Lung (tissue), 12 donors: ENCODE results near the gene GTF2F2. TPM values are rescaled to one million over a fixed set of nuclear protein-coding genes. Genes with fewer than 3 reads are reported as not detected.

Source experiments
- ATAC-seq: fragments of 200-7000 bp; cut with Tn5 transposase; one replicate; pipeline ENCODE4 v1.9.1; 2020; ENCODE audit warnings: moderate number of reproducible peaks; ENCODE audit not compliant: insufficient read depth, low FRiP score
- DNase-seq, 3 donors: peaks; one replicate each; pipeline ENCODE4 v3.0.0-alpha.2; 2013 to 2017
- H3K27ac ChIP-seq, 2 donors: one replicate each; pipeline ENCODE4 v1.5.1; 2013; ENCODE audit warnings: mild to moderate bottlenecking in 2 of 2, moderate library complexity in 2 of 2, control low read depth in 1 of 2, inconsistent platforms in 1 of 2, low read depth in 1 of 2, low read length in 1 of 2
- H3K27me3 ChIP-seq, 3 donors: one replicate each; pipeline ENCODE4 v1.5.1; 2013; ENCODE audit warnings: low read length in 2 of 3; ENCODE audit not compliant: control insufficient read depth in 3 of 3, insufficient read depth in 3 of 3
- H3K36me3 ChIP-seq, 4 donors: one replicate each; pipeline ENCODE4 v1.5.1; 2013; ENCODE audit warnings: low read length in 4 of 4, mild to moderate bottlenecking in 1 of 4, moderate library complexity in 1 of 4; ENCODE audit not compliant: control insufficient read depth in 4 of 4, insufficient read depth in 4 of 4
- H3K4me1 ChIP-seq, 5 donors: one replicate each; pipeline ENCODE4 v1.5.1; 2013; ENCODE audit warnings: low read length in 5 of 5, mild to moderate bottlenecking in 2 of 5, moderate library complexity in 1 of 5; ENCODE audit not compliant: control insufficient read depth in 5 of 5, insufficient read depth in 5 of 5
- H3K4me3 ChIP-seq: one replicate; pipeline ENCODE4 v1.5.1; 2013; ENCODE audit warnings: mild to moderate bottlenecking, control low read depth, moderate library complexity
- H3K9ac ChIP-seq, 2 donors: one replicate each; pipeline ENCODE4 v1.5.1; 2013; ENCODE audit warnings: low read length in 2 of 2, control low read depth in 1 of 2; ENCODE audit not compliant: insufficient read depth in 1 of 2
- H3K9me3 ChIP-seq, 4 donors: one replicate each; pipeline ENCODE4 v1.5.1; 2013; ENCODE audit warnings: low read length in 3 of 4, mild to moderate bottlenecking in 1 of 4, moderate library complexity in 1 of 4; ENCODE audit not compliant: control insufficient read depth in 4 of 4, insufficient read depth in 3 of 4
- WGBS, 2 donors: extraction: QIAGEN DNeasy Blood & Tissue Kit; methylation state at CpG; one replicate each; pipeline ENCODE4 v1.1.7; 2013; 5-methylcytosine and 5-hydroxymethylcytosine counted together
- polyA plus RNA-seq, 2 donors: library from polyadenylated mRNA; stranded (reverse); fragments of 200-250 nt; gene quantifications; one replicate each; pipeline ENCODE4 v1.2.1, GENCODE V29; 2013
- total RNA-seq, 2 donors: library from RNA; depleted of rRNA in 1 of 2; stranded (reverse); fragments of >200 nt in 1 of 2; gene quantifications; one replicate each; pipeline ENCODE4 v1.2.1, GENCODE V29; 2014 to 2021
- TF ChIP-seq, protein P1 (sequence below): IDR thresholded peaks from 2 replicates; pipeline ENCODE4 v1.5.1; 2012; ENCODE audit warnings: mild to moderate bottlenecking; ENCODE audit errors: control extremely low read depth, extremely low read depth
- donor health status: control.
- donor health status: control.
- donor health status: Bipolar disorder and iron deficiency.
- donor health status: healthy.
- donor health status: DM: yes; HTN: yes; CAD: no.

GTF2F2 gene
- total and polyA plus RNA-seq, 4 donors: 13.7 to 21.3 (median 14.3) TPM

DNA sequence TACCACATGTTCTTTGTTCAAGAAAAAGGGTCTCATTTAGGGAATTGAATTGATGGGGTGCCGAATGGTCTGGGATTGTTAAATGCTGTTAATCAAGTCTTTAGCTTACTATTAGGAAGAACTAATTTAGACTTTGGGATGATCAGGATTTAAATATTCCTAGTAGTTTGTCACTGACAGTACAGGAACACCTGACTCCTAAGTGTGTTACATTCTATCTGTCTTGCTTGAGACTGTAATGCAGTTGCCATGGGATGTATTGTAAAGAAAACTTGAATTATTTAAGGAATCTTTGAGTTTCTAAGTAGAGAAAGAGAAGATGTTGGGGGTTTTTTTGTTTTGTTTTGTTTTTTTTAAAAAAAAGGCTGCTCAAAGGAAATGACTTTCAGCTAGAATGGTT lies 98.4 kb downstream of the GTF2F2 start:
- Histone ChIP-seq H3K4me1 (no peaks in the 10 kb centered on the region), H3K27ac (no peak overlapping the region), H3K4me3 (no peak overlapping the region), H3K9me3 (no peaks in the 10 kb centered on the region), H3K27me3 (no peaks in the 10 kb centered on the region), H3K9ac (no peak overlapping the region), H3K36me3 (peaks cover 0 to 4% (median 0%) of the 10 kb centered on the region in 4 donors)
- DNase-seq: no peak
- no peak for ATAC-seq
- TF ChIP-seq, protein P1, sequence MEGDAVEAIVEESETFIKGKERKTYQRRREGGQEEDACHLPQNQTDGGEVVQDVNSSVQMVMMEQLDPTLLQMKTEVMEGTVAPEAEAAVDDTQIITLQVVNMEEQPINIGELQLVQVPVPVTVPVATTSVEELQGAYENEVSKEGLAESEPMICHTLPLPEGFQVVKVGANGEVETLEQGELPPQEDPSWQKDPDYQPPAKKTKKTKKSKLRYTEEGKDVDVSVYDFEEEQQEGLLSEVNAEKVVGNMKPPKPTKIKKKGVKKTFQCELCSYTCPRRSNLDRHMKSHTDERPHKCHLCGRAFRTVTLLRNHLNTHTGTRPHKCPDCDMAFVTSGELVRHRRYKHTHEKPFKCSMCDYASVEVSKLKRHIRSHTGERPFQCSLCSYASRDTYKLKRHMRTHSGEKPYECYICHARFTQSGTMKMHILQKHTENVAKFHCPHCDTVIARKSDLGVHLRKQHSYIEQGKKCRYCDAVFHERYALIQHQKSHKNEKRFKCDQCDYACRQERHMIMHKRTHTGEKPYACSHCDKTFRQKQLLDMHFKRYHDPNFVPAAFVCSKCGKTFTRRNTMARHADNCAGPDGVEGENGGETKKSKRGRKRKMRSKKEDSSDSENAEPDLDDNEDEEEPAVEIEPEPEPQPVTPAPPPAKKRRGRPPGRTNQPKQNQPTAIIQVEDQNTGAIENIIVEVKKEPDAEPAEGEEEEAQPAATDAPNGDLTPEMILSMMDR: no peak
- 96 to 97% methylated on average over 1 of the region's 1 CpG for WGBS, 2 donors

DNA sequence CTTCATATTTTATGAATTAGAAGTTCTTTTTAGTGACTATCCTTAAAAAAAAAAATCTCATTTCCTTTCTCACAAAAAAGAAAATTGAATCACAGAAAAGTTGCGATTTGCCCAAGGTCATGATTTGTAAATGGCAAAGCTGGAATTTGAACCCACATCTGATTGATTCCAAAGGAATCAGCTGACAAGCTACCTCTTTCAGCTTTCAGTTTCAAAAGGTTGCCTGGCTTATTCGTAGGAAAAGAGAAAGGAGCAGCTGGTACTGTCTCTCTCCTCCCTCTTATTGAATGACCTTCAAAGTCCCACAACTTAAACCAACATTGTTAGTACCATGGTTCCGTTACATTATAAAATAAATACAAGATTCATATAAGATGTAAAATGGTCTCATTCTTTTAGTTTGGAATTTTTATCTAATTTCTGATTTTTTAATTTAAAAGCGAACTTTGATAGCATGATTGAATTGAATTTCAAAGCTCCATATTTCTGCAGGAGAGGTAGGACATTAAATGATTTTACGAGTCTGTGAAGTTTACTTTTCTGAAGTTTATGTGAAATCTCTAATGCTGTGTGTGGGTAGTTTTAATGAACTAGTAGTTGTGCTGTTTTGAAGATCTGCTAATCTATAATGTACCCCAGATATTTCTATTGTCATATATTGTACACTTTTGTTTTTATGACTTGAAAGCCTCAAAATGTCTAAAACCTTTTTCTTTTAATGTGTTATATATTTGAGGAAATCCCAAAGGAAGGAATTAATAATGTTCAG lies 99.0 kb downstream of the GTF2F2 start:
- WGBS, 2 donors: 82 to 93% methylated on average over 5 of the region's 5 CpGs
- Histone ChIP-seq H3K27me3 (no peaks in the 10 kb centered on the region), H3K36me3 (peaks cover 0 to 4% (median 0%) of the 10 kb centered on the region in 4 donors), H3K4me1 (no peaks in the 10 kb centered on the region), H3K27ac (no peak overlapping the region), H3K9ac (no peak overlapping the region), H3K4me3 (no peak overlapping the region), H3K9me3 (no peaks in the 10 kb centered on the region)
- DNase-seq (no peak), ATAC-seq (no peak)
- TF ChIP-seq, protein P1: no peak

DNA sequence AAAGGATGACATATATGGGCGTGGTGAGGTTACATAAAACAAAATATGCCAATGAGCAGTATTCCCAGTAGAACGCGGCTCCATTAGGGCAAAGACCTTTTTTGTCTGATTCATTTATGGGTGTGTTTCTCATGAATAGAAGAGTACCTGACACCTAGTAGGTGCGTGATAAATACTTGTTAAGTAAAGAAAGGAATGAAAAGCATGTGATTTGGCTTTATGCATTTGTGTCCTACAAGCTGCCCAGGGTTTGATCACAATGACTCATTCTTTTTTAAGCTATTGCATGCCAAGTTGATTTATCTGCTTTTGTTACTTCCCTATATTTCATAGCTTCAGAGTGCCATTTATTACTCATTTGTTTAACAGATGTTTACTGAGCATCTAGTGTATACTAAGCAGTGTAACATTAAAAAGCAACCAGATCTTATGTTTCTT lies 99.6 kb downstream of the GTF2F2 start:
- no peaks in the 10 kb centered on the region for H3K9me3 ChIP-seq
- DNase-seq (no peak), ATAC-seq (no peak)
- peaks cover 0 to 4% (median 0%) of the 10 kb centered on the region in 4 donors for H3K36me3 ChIP-seq
- no peak overlapping the region for H3K9ac ChIP-seq
- TF ChIP-seq, protein P1: no peak
- H3K27ac ChIP-seq: no peak overlapping the region
- 70 to 79% methylated on average over 4 of the region's 4 CpGs for WGBS, 2 donors
- no peak overlapping the region for H3K4me3 ChIP-seq
- no peaks in the 10 kb centered on the region for H3K27me3 ChIP-seq
- no peaks in the 10 kb centered on the region for H3K4me1 ChIP-seq
